Activated CD8-positive, alpha-beta memory T cell treated with anti-CD3 and anti-CD28 coated beads, Interleukin-2, amount 50 U/mL, for 4 hours (primary cell): Measurements from ENCODE around the gene PARD6B.
A peak's percentile ranks its signal among the peaks of the same experiment; 100 is the strongest.
"Not testable (repeated sequence)": the region's sequence is repeated elsewhere in the genome, so short reads cannot be mapped to it uniquely, and the experiment has no call there.

Experiments
- DNase-seq: peaks from one replicate; pipeline ENCODE4 v3.0.0-alpha.2; 2020

The PARD6B gene, protein sequence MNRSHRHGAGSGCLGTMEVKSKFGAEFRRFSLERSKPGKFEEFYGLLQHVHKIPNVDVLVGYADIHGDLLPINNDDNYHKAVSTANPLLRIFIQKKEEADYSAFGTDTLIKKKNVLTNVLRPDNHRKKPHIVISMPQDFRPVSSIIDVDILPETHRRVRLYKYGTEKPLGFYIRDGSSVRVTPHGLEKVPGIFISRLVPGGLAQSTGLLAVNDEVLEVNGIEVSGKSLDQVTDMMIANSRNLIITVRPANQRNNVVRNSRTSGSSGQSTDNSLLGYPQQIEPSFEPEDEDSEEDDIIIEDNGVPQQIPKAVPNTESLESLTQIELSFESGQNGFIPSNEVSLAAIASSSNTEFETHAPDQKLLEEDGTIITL

DNA sequence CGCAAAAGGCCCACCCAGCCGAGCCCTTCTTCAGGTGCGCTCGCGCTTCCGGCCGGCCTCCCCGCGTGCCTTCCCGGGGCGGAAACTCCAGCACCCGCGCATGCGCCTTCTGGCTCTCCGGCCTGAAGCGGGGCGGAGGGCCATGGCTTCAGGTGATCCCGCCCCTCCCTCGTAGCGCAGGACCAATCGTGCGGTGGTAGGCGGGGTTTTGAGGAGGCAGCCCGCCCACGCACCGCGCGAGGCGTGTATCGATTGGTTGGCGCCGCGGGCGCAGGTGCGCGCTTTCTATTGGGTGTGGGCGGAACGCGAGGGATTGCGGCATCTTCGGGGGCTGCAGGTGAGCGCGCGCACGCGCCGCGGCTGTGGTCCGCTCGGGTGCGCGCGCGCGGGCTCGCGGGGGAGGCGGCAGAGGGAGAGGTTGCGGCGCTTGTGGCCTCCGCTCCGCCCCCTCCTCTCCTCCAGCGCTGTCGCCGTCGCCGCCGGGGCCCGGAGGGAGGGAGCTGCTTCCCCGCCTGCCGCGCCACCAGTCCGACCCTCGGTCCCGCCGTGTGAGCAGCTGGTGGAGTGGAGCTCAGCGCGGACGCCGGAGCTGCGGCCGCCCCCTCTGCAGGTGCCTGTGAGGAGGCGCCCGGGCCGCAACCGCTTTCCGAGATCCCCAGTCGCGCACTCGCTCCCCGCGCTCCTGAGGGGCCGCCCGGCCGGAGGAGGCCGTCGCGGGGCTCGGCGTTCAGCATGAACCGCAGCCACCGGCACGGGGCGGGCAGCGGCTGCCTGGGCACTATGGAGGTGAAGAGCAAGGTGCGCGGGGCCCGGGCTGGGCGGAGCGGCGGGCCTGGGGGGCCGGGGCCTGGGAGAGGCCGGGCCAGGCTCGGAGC, at the start of gene PARD6B:
Gene PARD6B, plus strand, starts transcription at position 526 of the 875 bp plus-strand sequence. Its CDS starts 207 bp downstream, at position 733.
- DNase-seq = peak; percentile 100

DNA sequence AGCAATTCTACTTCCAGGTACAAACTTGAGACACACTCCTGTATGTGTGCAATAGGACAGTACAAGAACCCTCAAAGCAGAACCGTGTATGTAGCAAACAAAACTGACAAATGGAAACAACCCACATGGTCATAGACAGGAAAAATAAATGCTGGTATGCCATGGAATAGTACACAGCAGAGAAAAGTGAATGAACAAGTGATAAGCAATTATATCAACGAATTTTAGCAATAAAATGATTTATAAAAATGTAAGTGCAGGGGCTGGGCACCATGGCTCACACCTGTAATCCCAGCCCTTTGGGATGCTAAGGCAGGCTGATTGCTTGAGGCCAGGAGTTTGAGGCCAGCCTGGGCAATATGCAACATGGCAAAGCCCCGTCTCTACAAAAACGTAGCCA, 49.3 kb upstream of the PARD6B start:
- no peak for DNase-seq

DNA sequence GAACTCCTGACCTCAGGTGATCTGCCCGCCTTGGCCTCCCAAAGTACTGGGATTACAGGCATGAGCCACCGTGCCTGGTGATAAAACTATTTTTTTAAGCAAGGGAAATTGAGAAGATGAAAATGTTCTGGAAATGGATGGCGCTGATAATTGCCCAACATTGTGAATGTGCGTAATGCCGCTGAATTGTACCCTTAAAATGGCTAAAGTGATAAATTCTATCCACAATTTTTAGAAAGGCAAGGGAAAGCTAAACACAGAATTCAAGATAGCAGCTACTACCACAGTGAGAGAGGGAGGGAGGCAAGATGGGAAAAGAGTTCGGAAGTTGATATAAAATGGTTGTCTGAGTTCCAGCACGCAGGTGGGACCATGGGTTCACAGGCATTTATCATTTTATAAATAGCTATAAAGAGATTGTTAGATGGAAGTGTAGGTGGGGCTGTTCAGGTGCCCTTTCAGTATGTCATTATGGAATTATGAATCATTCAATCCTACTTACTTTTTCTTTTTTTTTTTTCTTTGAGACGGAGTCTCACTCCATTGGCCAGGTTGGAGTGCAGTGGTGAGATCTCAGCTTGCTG, 48.3 kb upstream of the PARD6B start:
- DNase-seq = no peak

DNA sequence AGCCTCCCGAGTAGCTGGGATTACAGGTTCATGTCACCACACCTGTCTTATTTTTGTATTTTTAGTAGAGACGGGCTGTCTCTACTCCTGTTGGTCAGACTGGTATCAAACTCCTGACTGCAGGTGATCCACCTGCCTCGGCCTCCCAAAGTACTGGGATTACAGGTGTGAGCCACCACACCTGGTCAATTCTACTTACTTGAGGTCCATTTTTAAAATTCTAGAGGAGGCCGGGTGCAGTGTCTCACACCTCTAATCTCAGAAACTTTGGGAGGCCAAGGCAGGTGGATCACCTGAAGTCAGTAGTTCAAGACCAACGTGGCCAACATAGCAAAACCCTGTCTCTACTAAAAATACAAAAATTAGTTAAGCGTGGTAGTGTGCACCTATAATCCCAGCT, 47.8 kb upstream of the PARD6B start:
- no peak for DNase-seq

DNA sequence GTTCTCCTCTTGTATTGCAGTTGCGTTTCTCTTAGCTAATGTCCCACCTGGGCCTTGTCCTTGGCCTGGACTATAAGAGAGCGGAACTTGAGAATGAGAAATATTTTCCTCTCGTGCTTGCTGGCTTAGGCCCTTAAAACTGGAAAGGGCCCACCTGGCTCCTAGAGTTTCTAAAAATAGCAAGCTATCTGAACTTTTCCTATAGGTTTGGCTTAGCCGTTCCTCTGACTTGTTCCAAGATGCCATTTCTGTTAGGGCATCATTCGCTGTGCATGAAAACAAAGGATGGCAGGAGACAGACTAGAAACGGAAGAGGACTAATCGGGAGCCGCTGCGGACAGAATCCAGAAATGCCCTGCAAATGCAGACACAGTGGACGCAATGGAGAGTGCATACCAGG, 44.6 kb upstream of the PARD6B start:
- DNase-seq = no peak

DNA sequence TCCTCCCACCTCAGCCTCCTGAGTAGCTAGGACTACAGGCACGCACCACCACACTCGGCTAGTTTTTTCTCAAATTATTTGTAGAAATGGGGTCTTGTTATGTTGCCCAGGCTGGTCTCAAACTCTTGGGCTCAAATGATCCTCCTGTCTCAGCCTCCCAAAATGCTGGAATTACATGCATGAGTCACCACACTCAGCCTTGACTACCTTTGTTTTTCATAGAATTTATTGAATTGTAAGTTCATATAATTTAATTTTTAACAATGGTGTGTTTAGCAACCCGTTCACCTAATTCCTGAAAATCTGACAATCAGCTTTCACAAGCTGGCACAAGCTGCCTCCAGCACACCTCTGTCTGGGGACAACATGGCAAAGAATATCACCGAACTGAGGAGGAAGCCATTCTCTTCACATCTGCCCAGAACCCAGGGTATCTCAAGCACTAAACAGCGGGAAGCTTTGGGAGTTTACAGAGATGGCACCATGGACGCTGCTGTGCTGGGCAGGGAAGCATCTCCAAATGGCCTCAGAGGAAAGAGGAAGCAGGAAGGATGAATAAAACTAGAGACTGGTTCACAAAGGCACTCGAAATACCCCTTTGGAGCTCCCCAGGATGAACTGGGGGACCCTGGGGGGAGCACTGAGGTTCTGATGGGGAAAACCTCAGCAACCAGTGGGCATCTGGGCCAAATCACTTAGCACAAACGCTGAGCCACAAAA, 43.0 kb upstream of the PARD6B start:
- no peak for DNase-seq

DNA sequence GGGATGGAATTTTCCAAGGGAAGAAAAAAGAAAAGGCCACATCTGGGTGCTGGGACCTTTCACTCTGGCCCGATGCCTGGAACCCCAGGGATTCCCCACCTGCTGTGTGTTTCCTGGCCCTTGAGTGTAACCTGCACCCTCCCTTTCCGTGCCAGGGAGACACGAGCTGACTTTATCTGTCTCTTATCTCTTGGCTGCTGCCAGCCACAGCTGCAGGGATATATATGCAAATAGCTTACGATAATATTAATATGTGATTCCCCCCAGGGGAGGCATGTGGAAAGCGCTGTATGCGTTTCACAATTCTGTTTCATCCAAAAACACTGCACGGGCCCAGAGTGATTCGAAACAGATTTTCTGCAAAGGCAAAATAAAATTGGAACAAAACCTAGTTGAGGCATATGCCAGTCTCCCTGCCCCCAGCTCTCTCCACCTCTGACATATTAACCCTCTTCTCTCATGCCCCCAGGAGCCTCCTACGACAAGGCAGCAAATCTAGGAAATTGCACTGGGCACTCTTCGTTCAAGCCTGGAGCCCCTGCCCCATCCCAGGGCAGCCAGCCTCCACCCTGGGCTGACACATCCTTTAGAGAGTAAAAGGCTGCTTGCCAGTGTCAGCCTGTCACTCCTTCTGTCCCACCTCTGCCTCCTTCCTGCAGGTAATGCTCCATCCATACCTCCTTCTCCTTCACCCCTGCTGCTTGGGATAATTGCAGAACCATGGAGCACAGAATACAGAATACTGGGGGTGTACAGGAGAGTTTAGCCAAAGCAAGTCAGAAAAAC, 41.3 kb upstream of the PARD6B start:
- no peak for DNase-seq

DNA sequence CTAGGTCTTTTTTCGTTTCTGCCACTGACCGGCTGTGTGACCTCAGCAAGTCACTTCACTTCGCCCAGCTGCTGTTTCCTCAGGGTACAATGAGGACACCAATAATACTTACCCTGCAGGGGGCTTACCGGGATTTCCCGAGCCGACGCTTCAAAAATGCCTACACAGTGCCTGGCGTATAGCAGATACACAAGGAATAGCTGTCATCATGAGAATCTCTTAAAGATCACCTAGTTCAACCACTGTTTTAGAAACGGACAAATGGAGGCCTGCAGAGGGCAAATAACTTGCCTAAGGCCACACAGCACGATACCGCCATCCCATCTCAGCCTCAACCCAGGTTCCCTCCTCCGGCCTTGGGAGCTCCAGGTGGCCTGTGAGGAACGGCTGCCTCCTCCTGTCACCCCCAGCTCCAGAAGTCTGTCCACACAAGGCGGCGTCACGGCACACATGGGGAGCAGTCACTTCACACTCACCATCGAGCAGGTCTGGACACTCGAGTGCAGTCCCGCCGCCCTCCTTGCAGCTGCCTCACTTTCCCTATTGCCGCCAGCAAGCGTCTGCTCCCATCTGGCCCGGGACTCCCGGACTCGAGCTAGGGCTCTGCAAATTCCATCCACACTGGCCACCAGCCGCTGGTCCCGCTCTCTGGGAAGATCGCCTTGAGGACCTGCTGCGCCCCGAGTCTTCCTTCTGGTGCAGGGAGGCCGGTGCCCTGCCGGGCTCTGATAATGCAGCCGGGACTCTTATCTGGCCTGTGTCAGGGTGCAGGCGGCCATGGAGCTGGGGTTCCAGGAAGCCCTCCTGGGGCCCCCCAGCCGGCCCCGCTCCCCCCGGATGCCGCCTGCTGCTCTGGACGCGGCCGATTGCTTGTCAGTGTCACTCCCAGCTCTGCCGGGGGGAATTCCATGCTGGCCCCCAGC, 40.5 kb upstream of the PARD6B start, which contains the start of gene RIPOR3:
Gene RIPOR3, minus strand, starts transcription at position 893 of the 923 bp plus-strand sequence. Its CDS starts 414 bp downstream, at position 479.
- peak; percentile 16 for DNase-seq

DNA sequence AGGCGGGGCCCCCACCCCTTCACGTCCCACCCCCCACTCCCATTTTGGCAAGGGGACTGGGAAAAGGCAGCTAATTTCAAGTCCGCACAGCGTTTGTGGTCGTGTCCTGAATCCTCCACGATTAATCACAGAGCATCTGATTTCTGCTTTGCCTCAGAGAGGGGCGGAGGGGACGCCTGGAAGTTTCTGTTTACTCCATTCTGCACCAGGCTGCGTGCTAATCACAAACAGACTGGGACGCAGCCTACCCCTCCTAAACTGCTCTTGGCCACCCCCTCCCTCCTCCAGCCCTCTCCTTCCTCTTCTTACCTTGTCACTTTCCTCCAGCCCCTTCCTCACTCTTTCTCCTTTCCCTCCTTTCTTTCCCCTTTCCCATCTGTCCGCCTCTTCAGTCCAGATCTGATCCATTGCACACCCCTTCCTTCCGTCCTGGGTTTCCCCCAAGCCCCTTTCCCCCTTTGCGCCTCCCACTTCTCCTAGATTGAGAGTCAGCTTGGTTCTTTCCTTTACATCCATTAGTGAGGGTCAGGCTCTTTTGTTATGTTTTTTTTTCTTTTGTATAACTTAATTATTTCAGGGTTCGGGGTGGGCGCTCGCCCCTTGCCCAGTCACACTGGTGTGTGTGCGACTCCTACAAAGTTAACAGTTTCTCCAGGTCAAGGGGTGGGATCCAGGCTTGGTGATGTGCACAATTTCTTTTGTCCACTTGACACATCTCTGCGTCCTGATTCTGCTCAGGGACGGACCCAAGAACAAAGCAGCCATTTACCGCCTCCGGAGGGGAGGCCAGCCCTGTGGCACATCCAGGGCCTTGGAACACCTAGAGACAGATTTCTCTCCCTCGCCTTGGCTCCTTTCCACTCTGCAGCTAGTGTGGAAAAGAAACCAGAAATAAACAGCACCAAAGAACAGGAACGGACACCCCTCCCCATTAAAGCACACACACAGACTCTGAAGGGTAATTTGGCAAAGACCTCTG, 39.5 kb upstream of the PARD6B start:
- DNase-seq = no peak

DNA sequence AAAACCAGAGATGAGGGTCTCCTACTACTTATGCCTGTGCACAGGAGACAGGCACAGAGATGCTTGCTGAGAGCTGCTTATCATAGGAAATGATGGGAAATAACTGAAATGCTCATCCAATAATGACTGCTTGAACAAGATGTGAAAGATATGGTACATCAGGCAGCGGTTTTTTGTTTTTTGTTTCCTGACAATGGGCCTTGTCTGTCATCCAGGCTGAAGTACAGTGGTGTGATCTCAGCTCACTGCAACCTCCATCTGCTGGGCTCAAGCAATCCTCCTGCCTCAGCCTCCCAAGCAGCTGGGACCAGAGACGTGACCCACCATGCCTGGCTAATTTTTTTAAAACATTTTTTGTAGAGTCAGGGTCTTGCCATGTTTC, 38.8 kb upstream of the PARD6B start:
- no peak for DNase-seq

DNA sequence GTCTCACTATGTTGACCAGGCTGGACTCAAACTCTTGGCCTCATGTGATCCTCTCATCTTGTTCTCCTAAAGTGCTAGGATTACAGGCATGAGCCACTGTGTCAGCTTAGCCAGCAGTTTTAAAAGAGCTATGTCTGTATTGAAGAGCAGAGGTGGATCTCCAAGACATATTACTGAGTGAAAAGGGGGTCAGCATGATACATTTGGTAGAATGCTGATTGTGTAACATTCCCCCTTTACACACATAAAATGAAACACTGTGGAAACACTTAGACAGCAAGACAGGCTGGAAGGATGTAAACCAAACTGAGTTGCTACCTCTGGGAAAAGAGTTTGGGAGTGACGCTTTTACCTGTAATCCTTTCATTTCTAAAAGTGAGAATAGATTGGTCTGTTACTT, 38.4 kb upstream of the PARD6B start:
- no peak for DNase-seq

DNA sequence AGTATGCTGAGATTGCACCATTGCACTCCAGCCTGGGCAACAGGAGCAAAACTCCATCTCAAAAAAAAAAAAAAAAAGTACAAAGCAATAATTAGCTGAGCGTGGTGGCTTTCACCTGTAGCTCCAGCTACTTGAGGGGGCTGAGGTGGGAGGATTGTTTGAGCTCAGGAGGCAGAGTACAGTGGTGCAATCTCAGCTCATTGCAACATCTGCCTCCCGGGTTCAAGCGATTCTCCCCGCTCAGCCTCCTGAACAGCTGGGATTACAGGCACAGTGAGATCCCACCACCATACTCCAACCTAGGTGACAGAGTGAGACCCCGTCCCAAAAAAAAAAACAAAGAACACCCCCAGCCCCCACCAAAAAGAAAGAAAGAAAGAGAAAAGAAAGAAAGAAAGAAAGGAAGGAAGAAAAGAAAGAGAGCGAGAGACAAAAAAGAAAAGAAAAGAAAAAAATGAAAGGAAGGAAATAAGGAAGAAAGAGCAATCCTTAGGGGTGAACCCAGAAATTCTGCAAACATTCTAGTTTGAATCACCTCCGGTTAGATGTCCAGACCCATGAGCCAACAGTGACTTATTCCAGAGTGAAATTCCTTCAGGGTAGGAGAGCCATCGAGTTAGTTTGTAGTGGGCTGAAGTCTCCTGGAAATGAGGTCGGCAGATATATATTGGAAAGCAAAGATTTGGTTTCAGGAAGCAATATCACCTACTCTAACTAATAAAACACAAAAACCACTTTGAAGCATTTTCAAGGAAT, 36.8 kb upstream of the PARD6B start:
- DNase-seq = no peak

DNA sequence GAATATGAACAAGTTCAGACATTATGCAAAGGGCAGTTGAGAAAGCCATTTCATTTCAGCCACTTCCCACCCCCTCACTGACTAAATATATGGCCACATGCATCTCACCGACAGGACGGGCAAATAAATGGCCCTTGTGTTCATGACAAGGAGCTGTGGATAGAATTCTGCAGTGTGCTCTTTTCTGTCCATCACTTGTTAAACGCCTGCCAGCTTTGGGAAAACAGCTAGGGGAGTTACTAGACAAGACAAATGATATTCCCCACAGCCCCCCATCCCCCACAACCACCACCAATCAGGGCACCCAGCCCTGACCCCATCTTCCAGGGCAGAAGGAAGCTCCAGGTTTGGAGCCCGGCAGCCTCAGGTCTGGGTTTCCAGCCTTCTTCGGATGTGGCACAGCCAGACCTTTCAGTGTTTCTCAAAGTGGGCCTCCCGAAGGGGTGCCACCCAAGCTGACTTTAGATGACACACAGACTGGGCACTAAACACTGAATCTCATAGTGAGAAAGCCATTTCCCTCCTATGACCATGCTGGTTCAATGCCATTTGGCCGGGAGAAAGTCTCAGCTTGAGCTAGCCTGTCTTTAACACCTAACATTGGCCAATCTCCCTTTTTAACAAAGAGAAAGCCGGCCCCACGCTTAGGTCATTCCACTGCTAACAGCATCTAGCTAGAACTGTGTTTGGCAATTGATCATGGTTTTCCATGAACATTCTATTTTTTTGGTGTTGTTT, 36.1 kb upstream of the PARD6B start:
- DNase-seq = no peak

DNA sequence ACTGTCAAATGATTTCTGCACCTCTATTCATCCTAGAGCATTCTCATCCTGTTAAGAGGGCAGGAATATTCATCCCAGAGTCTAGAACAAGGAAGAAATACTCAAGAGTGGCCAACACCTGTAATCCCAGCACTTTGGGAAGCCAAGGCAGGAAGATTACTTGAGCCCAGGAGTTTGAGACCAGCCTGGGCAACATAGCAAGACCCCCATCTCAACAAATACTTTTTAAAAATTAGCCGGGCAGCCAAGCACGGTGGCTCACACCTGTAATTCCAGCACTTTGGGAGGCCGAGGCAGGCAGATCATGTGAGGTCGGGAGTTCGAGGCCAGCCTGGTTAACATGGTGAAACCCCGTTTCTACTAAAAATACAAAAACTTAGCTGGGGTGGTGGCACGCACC, 33.1 kb upstream of the PARD6B start:
- DNase-seq = not testable (repeated sequence)

DNA sequence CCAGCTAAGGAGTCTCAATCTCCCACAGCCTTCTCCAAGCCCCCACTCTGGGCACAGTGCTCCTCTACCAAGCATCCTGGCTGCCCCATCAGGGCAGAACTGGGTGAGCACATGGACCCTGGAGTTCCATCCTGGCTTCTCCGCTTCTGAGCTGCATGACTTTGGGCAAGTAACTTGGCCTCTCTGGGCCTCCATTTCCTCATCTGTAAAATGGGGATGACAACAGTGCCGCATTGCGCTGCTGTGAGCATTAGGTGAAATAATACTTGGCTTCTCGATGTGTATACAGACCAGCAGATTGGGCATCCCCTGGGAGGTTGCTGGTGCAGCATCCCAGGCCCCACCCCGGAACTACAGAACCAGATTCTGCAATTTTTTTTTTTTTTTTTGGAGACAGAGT, 31.7 kb upstream of the PARD6B start:
- DNase-seq = no peak

DNA sequence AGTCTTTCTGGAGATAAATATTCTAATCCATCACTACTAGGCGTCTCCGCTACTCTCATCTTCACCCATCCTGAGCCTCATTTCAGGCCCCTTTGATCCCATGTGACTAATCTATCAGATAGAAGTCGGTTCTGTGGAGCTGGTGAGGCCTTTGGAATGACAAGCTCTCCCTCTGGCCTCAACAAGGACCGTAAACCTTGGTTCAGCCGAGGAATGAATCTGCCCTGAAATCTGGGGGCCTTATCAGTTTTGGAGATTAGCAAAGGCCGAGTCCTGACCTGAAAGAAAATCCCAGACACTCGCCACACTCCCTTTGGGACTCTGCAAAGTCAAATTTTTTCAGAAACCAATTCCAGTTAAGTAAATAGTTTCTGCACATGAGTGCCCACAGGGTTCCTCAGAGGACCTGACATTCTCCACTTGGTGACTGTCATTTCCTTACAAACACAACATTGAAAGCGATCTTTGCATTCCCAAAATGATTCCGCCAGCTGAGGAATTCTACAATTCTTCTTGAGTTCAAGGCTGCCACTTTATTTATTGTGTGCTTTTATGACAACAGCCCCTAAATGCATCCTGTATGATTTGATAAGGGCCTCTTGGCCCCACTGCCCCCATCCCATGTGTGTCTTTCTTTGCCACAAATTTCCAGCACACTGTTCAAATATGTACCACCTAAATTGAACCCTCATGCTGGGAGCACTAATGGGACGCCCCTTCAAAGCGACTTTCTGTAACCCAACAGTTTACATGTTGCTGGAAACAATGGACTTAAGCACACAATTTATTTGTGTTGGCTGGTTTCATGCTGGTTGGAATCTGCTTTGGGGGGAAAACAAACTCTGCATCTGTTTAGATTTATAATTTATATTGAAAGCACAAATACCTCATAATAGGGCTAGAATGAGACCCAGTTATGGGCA, 30.1 kb upstream of the PARD6B start:
- no peak for DNase-seq
